CD4-positive, alpha-beta T cell treated with Interleukin-15 for 1 hour (primary cell): ENCODE measurements around the gene NEUROG1.

ENCODE experiments used
- DNase-seq: peaks from one replicate; pipeline ENCODE4 v3.0.0-alpha.2; 2020

The NEUROG1 gene, protein sequence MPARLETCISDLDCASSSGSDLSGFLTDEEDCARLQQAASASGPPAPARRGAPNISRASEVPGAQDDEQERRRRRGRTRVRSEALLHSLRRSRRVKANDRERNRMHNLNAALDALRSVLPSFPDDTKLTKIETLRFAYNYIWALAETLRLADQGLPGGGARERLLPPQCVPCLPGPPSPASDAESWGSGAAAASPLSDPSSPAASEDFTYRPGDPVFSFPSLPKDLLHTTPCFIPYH

DNA sequence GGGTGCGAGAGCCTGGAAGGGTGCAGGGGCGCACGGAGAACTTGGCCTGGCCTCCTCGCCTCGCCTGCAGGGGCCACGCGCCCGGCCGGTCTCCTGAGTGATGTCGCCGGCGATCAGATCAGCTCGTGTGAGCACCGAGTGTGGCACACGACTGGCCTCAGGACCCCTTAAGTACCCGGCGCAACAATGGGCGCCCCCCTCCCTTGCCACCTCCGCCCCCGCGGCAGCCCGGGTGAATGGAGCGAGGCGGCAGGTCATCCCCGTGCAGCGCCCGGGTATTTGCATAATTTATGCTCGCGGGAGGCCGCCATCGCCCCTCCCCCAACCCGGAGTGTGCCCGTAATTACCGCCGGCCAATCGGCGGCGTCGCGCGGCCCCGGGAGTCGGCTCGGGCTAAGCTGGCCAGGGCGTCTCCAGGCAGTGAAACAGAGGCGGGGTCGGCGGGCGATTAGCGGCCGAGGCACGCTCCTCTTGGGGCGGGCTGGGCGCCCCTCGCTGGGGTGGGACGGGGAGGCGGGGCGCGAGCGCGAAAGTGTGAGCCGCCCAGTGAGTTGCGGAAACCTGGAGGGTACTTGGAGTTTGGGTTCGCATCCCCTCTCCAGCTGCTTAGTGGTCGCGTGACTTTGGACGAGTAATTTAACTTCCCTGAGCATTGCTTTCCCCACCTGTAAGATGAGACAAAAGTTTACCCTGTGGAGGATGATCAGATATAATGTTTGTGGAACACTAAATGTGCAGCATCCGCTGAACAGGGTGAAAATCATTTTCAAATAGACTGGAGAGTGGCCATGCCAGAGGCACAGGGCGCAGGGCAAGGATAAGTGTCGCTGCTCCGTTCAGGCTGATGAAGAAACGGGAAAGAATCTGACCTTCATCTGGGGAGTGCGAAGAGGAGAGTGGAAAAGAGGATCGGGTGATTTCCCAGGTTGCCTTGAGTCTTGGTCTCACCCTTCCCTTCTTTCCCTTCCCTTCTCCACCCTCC lies at the start of gene NEUROG1:
Gene NEUROG1 (minus strand): TSS at position 145 of the 982 bp plus-strand sequence. CDS start 274 bp downstream, outside the sequence.
- DNase-seq = no peak

- no peak for DNase-seq
Measured at GRCh38 chr5:135584918-135585317, 49.2 kb upstream of the NEUROG1 start.

DNA sequence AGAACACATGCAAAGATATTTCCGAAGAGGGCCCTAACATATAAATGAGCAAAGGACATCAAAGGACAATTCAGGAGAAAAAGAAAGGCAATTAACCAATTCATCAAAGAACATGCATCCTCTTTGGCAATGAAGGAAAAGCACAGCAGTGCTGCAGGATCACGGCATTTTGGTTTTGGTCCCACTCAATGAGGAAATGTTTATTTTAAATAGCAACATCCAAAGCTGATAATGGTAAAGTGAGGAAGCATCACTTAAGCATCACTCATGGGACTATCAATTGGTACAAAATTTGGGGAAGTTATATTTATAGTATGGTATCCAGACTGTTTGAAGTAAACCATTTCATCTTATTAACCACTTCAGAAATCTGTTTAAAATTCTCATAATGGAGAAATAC lies 48.5 kb upstream of the NEUROG1 start:
- no peak for DNase-seq

DNA sequence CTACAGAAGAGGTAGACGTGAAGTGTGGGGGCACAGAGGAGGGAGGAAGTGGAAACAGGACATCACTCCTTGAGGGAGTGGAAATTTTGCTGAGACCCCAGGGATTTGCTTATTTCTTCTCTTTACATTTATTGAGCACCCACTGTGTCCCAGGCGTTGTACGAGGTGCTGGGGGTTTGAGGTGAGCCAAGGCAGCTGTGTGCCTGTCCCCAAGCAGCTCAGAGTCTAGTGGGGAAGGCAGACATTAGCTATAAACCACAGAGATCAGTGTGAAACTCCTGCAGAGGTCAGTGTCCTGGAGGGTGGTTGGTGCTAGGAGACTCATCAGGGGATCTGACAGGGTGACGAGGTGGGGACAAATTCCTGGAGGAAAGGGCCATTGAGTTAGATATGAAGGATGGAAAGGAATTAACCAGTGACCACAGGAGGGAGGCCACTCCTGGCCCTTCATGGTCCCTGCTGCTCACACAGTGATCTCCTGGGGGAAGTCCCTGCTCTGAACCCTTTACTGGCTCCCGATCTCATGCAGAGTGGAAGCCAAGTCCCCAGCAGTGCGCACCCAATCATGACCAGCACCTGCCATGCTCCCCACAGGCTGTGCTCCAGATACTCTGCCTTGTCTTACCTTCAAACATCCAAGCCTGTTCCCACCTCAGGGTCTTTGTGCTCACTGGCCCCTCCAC lies 46.5 kb upstream of the NEUROG1 start:
- no peak for DNase-seq

DNA sequence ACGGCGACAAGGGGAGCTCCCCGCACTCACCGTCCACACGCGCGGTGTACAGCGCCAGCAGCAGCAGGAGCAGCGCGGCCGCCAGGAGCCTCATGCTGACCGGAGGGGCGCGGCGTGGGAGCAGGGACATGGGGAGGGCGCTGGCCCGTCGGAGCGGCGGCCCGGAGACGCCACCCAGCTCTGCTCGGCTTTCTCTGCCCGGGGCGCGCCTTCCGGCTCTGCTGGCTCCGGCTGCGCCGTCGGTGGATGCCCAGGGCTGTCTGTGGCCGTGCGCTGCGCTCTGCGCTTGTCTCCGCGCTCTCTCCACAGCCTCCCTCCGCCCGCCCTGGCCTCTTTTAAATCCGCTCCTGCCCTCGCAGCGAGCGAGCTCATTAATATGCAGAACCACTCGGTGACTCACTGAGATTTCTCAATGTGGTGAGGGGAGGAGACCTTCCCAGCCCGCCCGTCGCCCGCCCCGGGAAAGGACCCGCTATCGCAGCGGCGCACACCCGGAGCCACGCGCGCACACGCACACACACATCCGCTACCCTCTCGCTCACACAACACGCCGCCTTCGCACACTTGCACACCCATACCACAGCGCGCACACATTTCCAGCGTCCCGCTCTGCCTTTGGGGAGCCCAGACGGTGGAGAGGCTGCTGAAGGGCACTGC lies 43.0 kb upstream of the NEUROG1 start, which contains the start of gene CXCL14:
Gene CXCL14 (minus strand): TSS at position 307 of the 657 bp plus-strand sequence. CDS start 213 bp downstream, at position 94.
- peak; percentile 28 for DNase-seq

DNA sequence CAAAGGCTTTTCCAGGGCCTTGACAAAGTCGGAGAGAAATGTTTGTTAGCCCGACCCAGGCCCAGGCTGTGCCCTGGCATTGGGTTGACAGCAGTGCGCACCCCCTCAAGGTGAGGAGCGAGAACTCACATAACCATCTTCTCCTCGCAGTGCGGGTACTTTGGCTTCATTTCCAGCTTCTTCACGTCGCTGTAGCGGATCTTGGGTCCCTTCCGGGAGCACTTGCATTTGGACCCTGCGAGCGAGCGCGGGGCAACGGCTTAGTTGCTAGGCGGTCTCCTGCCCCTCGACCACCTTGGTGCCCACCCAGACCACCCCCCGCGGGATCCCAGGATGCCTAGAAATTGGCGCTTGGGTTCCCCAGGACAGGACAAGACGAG lies 42.5 kb upstream of the NEUROG1 start:
- DNase-seq = no peak

- DNase-seq = no peak
Measured at GRCh38 chr5:135577421-135577820, 41.7 kb upstream of the NEUROG1 start.

- no peak for DNase-seq
Measured at GRCh38 chr5:135576075-135576599, 40.4 kb upstream of the NEUROG1 start.

GRCh38 chr5:135574493-135574892 lies 38.7 kb upstream of the NEUROG1 start:
- no peak for DNase-seq

DNA sequence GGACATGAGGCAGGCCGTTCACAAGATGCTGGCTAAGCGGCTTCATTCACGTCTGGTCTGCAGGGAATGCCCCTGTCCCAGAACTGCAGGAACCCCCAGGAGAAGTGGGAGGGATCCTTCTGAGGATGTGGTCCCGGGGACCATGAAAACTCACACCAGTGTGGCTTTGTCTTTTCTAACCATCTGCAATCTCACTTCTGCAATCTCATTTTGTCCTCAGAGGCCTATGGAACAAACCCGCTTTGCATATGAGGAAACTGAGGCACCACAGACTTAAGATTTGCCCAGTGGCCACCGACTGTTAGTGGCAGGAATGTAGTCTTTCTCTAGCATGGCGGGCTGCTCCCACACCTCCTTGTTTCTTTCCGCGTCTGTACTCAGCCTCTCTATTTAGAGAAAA lies 36.1 kb upstream of the NEUROG1 start:
- DNase-seq = no peak

- no peak for DNase-seq
Measured at GRCh38 chr5:135571066-135571609, 35.4 kb upstream of the NEUROG1 start.

- no peak for DNase-seq
Measured at GRCh38 chr5:135570453-135570764, 34.6 kb upstream of the NEUROG1 start.

DNA sequence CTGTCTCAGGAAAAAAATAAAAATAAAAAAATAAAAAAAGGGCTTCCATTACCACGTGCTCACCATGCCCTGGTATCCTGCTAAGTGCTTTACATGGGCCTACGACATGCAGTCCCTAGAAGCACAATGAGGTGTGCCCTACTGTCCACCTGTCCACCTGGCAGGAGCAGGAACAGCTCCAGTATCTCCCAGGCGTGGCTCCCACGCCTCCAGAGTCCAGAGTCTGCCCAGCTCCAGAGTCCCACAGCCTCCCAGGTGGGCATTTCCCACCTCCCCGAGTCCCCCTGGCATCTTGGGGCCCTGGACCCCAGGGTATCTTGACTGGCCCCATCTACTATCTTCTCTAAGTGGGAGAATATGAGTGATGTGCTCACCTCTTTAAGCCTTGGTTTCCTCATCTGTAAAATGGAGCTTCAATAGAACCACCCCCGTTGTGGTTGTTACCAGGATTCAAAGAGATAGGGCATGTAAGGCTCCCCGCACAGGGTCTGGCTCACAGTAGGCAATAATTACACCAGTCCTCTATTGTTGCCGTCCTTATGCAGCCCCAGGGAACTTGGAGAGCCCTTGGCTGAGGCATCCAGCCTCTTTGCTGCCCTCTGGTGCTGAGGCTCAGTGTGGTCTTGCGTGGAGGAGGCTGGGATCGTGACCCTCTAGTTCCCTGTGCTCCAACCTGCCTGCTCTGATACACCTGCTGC lies 34.1 kb upstream of the NEUROG1 start:
- no peak for DNase-seq

DNA sequence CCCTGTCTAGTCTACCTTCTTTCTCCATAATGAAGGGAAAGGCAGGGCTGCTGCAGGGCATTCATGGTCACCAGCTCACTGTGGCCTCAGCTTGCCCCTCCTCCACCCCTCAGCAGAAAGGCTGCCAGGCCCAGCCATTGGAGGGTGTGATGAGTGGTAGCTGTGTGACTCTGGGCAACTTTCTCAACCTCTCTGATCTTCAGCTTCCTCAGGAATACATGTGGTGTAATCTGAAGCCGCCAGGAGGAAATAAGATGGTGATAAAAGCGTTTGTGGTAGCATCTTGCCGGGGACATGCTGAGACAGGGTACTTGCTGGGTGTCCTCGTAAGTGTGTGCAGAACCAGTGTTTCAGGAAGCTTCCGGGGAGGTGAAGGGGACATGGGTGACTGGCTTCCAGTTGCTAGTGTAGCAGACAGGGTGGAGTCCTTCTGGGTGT lies 33.2 kb upstream of the NEUROG1 start:
- no peak for DNase-seq

GRCh38 chr5:135568246-135568645 lies 32.5 kb upstream of the NEUROG1 start:
- no peak for DNase-seq

DNA sequence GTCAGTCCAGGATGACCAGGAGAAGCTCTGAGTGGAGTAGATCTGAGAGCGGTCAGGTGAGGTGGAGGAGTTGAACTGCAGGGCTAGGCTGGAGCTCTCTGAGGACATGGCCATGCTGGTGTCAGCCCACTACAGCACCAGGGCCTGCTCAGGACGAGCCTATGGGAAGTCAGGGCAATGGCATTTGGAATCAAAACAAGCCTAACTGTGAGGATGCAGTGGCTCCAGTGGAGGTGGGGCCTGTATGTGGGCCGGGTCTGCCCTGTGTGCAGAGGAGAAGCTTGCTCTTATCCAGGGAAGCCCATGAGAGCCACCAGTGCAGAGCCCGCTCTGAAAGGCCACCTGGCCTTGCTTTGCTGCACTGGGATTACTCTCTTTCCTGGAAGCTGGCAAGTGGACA lies 31.9 kb upstream of the NEUROG1 start:
- DNase-seq = no peak

- no peak for DNase-seq
Measured at GRCh38 chr5:135566422-135567400, 30.9 kb upstream of the NEUROG1 start.

DNA sequence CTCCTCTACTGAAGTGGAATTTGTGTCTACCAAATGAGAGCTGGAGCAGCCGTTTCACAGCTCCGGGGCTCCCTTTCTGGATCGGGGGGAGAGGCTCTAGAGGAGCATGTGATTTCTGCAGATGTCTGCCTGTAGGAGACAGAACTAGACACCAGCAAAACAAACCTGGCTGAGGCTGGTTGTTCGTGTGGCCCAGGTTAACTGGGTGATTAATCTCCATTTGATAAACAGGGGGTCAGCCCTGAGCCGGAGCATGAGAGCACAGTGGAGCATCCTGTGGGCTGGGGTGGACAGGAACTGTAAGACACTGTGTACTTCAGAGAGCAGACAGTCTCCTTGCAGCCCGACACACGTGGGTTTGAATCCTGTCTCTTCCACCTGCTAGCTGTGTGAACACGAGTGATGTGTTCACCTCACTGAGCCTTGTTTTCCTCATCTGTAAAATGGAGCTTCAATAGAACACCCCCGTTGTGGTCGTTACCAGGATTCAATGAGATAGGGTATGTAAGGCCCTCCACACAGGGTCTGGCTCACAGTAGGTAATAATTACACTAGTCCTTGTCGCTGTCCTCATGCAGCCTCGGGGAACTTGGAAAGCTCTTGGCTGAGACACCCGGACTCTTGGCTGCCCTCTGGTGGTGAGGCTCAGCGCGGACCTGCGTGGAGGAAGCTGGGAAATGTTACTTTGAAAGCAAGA lies 30.1 kb upstream of the NEUROG1 start:
- peak; percentile 32 for DNase-seq

DNA sequence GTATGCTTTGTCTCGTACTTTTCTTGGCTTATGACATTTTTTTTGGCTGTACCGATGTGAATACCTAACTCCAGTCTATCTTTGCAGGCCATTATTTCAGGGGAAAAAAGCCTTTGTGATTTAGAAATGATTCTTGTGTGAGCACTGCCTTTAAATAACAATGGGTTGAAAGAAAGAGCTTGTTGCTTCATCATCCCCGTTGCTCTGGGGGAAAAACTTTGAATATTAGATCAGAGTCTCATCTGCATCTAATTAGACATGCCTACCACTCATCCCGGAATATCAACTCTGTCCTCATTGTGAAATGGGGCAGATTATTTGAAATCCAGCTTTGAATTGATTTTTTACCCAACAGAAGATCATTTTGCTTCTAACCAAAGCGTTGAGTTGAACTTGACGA lies 29.5 kb upstream of the NEUROG1 start:
- DNase-seq = no peak

GRCh38 chr5:135564331-135564730 lies 28.6 kb upstream of the NEUROG1 start:
- no peak for DNase-seq
